C4-2B (cell line): ENCODE results near the gene CAB39L.

Experiments
- CTCF ChIP-seq: fragments of 450-650 bp; conservative IDR thresholded peaks from 2 replicates; pipeline ENCODE4 v1.5.1; 2017; ENCODE audit warnings: mild to moderate bottlenecking
- ZFX ChIP-seq: fragments of 450-650 bp; IDR thresholded peaks from 2 replicates; pipeline ENCODE4 v1.6.1; 2017

- TF ChIP-seq CTCF (no peak), ZFX (no peak)
Observed at GRCh38 chr13:49320975-49321374, 122.9 kb downstream of the CAB39L start.
